Erythroblast (primary cell): ENCODE results near the gene SELENOT.

ENCODE experiments used
- GATA1 ChIP-seq: IDR thresholded peaks from 2 replicates; pipeline ENCODE4 v1.6.1; 2011; ENCODE audit warnings: low read depth, mild to moderate bottlenecking, control low read depth, low read length, moderate library complexity
- POLR2A ChIP-seq: IDR thresholded peaks from 2 replicates; pipeline ENCODE4 v1.6.1; 2011; ENCODE audit warnings: mild to moderate bottlenecking, low read length

DNA sequence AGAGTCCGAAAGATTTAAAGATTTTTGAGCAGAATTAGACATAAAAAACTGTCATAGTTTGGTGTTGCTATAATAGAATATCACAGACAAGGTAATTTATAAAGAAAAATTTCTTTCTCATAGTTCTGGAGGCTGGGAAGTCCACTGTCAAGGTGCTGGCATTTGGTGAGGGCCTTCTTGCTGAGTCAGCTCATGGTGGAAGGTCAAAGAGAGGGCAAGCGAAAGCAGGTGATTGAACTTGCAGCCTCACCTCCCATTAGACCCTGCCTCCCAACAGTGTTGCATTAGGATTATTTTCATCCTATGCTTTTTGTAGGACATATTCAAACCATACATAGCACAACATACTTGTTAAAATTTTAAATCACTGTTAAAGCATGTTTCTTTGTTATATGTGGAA, 9.9 kb downstream of the SELENOT start:
- no peak for TF ChIP-seq POLR2A
- TF ChIP-seq GATA1: no peak
